Measurements from ENCODE around the gene GMPPB.
"Not testable (repeated sequence)": the region's sequence is repeated elsewhere in the genome, so short reads cannot be mapped to it uniquely, and the experiment has no call there.

Gene GMPPB

DNA sequence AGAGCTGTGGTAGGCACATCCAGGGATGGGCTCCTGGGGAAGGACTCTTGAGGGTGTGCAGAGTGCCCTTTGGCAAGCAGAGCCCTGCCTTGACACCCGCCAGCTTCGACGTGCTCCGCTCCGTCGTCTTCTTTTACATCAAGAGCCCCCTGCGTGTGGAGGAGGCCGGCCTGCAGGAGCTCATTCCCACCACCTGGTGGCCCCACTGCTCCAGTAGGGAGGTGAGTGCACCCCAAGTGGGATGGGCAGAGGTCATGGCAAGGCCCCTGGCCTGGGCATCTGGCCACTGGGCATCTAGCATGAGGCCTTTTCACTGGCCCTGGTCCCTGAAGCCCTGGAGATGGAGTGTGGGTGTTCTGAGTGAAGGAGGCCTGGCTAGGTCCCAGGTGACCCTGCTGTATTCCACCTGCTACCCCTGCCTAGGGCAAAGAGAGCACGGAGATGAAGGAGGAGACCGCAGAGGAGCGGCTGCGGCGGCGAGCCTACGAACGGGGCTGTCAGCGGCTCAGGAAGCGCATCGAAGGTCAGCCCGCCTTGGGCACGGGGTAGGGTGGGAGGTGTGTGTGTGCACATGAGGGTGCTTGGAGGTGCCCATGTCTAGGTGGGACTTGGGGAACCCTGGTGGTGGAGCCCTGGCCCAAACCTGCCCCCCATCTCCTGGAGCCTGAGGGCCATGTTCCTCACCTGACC is 22.2 kb downstream of the GMPPB start:
- TF ChIP-seq, protein P1, sequence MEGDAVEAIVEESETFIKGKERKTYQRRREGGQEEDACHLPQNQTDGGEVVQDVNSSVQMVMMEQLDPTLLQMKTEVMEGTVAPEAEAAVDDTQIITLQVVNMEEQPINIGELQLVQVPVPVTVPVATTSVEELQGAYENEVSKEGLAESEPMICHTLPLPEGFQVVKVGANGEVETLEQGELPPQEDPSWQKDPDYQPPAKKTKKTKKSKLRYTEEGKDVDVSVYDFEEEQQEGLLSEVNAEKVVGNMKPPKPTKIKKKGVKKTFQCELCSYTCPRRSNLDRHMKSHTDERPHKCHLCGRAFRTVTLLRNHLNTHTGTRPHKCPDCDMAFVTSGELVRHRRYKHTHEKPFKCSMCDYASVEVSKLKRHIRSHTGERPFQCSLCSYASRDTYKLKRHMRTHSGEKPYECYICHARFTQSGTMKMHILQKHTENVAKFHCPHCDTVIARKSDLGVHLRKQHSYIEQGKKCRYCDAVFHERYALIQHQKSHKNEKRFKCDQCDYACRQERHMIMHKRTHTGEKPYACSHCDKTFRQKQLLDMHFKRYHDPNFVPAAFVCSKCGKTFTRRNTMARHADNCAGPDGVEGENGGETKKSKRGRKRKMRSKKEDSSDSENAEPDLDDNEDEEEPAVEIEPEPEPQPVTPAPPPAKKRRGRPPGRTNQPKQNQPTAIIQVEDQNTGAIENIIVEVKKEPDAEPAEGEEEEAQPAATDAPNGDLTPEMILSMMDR (IDR thresholded peaks at IDR 0.05; ENCODE audit: low read depth, low read length, missing control alignments) = peak; percentile 54
- DNase-seq (ENCODE audit: low read depth) = no peak

GRCh38 chr3:49700453-49701128 is 23.2 kb downstream of the GMPPB start:
- TF ChIP-seq, protein P1 (IDR thresholded peaks at IDR 0.05; ENCODE audit: low read depth, low read length, missing control alignments) = no peak
- H3K4me3 ChIP-seq (ENCODE audit: low read depth, low read length) = no peak overlapping the region
- no peak for DNase-seq (ENCODE audit: low read depth)

More for the DNA sequence above, 22.2 kb downstream of the GMPPB start:
- H3K4me3 ChIP-seq (ENCODE audit: low read depth, low read length) = no peak overlapping the region

GRCh38 chr3:49700014-49700413 is 23.7 kb downstream of the GMPPB start:
- TF ChIP-seq, protein P1 (IDR thresholded peaks at IDR 0.05; ENCODE audit: low read depth, low read length, missing control alignments) = no peak
- DNase-seq (ENCODE audit: low read depth) = no peak
- H3K4me3 ChIP-seq (ENCODE audit: low read depth, low read length) = no peak overlapping the region

- H3K4me3 ChIP-seq (ENCODE audit: low read depth, low read length) = no peak overlapping the region
- no peak for DNase-seq (ENCODE audit: low read depth)
- TF ChIP-seq, protein P1 (IDR thresholded peaks at IDR 0.05; ENCODE audit: low read depth, low read length, missing control alignments) = no peak
Measured at GRCh38 chr3:49699281-49699979, 24.3 kb downstream of the GMPPB start.

DNA sequence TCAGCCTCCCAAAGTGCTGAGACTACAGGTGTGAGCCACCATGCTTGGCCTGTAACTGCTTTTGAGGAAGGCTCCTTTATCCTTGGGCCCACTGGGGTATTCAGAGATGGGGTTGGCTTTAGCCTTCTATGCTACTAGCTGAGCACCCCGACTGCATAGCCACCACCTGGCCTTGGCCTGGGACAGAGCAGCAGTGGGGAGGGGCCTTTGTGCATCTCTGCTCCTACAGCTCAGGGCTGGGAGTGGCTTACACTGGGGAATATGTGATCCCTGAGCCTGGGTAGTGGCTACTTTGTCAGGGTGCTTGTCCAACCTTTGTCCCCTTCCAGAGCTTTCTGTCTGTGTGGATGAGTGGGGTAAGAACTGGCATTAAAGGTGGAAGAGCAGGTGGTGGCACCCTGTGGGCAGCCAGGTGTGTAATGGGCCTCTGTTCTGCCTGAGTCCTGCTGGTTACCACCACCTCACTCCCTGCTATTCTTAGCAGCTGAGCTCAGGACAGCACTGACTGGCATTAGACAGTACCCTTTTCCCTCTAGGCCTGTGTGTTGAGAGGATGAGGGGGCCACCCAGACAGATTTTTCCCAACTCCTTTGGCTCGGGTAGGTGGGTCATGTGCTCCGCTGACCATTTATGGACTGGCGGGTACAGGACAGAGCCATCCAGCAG is 28.3 kb downstream of the GMPPB start:
- H3K4me3 ChIP-seq (ENCODE audit: low read depth, low read length); DNase-seq (ENCODE audit: low read depth): not testable (repeated sequence)

GRCh38 chr3:49694409-49695070 is 29.2 kb downstream of the GMPPB start:
- H3K4me3 ChIP-seq (ENCODE audit: low read depth, low read length); DNase-seq (ENCODE audit: low read depth): not testable (repeated sequence)

GRCh38 chr3:49691481-49691880 is 32.3 kb downstream of the GMPPB start:
- H3K4me3 ChIP-seq (ENCODE audit: low read depth, low read length); DNase-seq (ENCODE audit: low read depth): not testable (repeated sequence)

DNA sequence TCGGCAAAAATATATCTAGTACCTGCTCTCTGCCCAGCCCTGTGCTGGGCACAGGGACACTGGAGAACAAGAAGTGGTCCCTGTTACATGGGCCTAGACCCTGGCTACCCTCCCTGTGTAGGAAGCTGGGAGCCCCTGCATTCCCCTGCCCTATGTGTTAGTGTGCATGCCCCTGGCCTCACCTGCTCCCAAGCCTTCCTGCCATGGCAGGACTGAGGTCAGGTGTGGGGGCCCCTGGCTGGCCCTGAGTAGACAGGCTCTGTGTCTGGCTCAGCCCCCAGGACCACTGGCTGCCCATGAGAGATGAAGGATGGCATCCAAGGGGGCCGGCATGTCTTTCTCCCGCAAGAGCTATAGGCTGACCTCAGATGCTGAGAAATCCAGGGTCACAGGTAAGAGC is 32.9 kb downstream of the GMPPB start:
- DNase-seq (ENCODE audit: low read depth); H3K4me3 ChIP-seq (ENCODE audit: low read depth, low read length): not testable (repeated sequence)

GRCh38 chr3:49689908-49690624 is 33.7 kb downstream of the GMPPB start:
- H3K4me3 ChIP-seq (ENCODE audit: low read depth, low read length) = peak overlapping the region; percentile 86
- DNase-seq (ENCODE audit: low read depth) = not testable (repeated sequence)
